Heart left ventricle (tissue), 16 donors: ENCODE results near the gene KIAA0930. TPM values are rescaled to one million over a fixed set of nuclear protein-coding genes. Genes with fewer than 3 reads are reported as not detected.

ENCODE experiments used
- ATAC-seq, 4 donors: fragments of 200-7000 bp; cut with Tn5 transposase; one replicate each; pipeline ENCODE4 v1.9.1; 2020 to 2022; ENCODE audit warnings: moderate library complexity in 4 of 4, mild to moderate bottlenecking in 3 of 4, moderate number of reproducible peaks in 1 of 4
- DNase-seq, 5 donors: peaks; one replicate each; pipeline ENCODE4 v3.0.0-alpha.2; 2020
- H3K27ac ChIP-seq, 12 donors: fragments of 200-600 bp; sonication (generic) in 4 of 12; one replicate each; pipeline versions ENCODE4 v1.5.0 to v1.8.0; 2016 to 2022; ENCODE audit warnings: mild to moderate bottlenecking in 2 of 12
- H3K27me3 ChIP-seq, 9 donors: fragments of 200-600 bp; sonication (generic) in 2 of 9; one replicate each; pipeline versions ENCODE4 v1.5.1 to v1.8.0; 2016 to 2022; ENCODE audit warnings: mild to moderate bottlenecking in 3 of 9
- H3K36me3 ChIP-seq, 9 donors: fragments of 200-600 bp; sonication (generic) in 2 of 9; one replicate each; pipeline versions ENCODE4 v1.5.0 to v1.8.0; 2018 to 2022; ENCODE audit warnings: mild to moderate bottlenecking in 2 of 9
- H3K4me1 ChIP-seq, 12 donors: fragments of 200-600 bp; sonication (generic) in 4 of 12; one replicate each; pipeline versions ENCODE4 v1.5.0 to v1.8.0; 2016 to 2022; ENCODE audit warnings: mild to moderate bottlenecking in 3 of 12
- H3K4me3 ChIP-seq, 12 donors: fragments of 200-600 bp; sonication (generic) in 4 of 12; one replicate each; pipeline versions ENCODE4 v1.5.0 to v1.8.0; 2017 to 2022; ENCODE audit warnings: mild to moderate bottlenecking in 9 of 12, moderate library complexity in 4 of 12
- H3K9me3 ChIP-seq, 12 donors: fragments of 200-600 bp; sonication (generic) in 4 of 12; one replicate each; pipeline versions ENCODE4 v1.5.0 to v1.8.0; 2016 to 2022; ENCODE audit warnings: mild to moderate bottlenecking in 1 of 12
- CTCF ChIP-seq, 12 donors: fragments of 200-600 bp; sonication (generic) in 4 of 12; IDR thresholded peaks; one replicate each; pipeline versions ENCODE4 v1.5.0 to v1.8.0; 2018 to 2022; ENCODE audit warnings: antibody characterized with exemption in 12 of 12, mild to moderate bottlenecking in 5 of 12
- POLR2A ChIP-seq, 2 donors: fragments of 450-650 bp; IDR thresholded peaks; one replicate each; pipeline ENCODE4 v1.6.1; 2017; ENCODE audit warnings: antibody characterized with exemption in 2 of 2, mild to moderate bottlenecking in 2 of 2, moderate library complexity in 2 of 2
- WGBS, 4 donors: extraction: QIAGEN DNeasy Blood & Tissue Kit in 2 of 4; methylation state at CpG; one replicate each; pipeline versions ENCODE4 v1.1.5 to v1.1.7; 2013 to 2018; 5-methylcytosine and 5-hydroxymethylcytosine counted together
- intact Hi-C, 10 donors: fragments of 100-400 bp; cut with DNase I; formaldehyde crosslinking; loops; one replicate each; pipeline versions ENCODE4 v1.11.1 to v1.14.2; 2022
- polyA plus RNA-seq, 2 donors: library from polyadenylated mRNA; stranded (reverse); fragments of 200-250 nt; gene quantifications; one replicate each; pipeline ENCODE4 v1.2.3, GENCODE V29; 2013
- total RNA-seq, 9 donors: library from RNA; depleted of rRNA in 2 of 9; stranded (reverse); fragments of >200 nt in 2 of 9; fragmentation: NEBNext Ultra II Directional in 3 of 9; extraction: Animal tissue kit (Norgen Biotek cat#: 25700) in 3 of 9; gene quantifications; one replicate each; pipeline versions ENCODE4 v1.1.0 to v1.2.4, GENCODE V29; 2016 to 2023
- donor health status: ischemic (EF 13 %, LVEDD 7.1; RV severe dilation, severe dysfunction).
- donor health status: healthy with polysubstance abuse.
- donor health status: DM: no; HTN: yes; CAD: no.
- donor health status: DM: no; HTN: no; CAD: no.
- donor health status: ischemic (EF 25% LVEDD 6.9; RV normal size, moderate dysfunction).
- donor health status: ischemic (EF 25% LVEDD 5.7; RV mildly dilated, moderate dysfunction).
- donor health status: healthy.
- donor health status: DM: yes; HTN: yes; CAD: no.
- donor health status: ischemic (EF 35%, LVEDD 5.7; RV mildly dilated, moderate dysfunction).
- donor health status: nonischemic (EF 11% LVEDD 7.7; RV severe dilation, severe dysfunction).
- donor health status: DM: yes; HTN: yes; CAD: no.
- donor health status: PGD.
- donor health status: ischemic (EF 29% LVEDD 5.4; RV normal size, mild dysfunction).
- donor health status: nonischemic (EF 23%, LVEDD 6.1; RV moderate dilation, normal function).

KIAA0930 gene
- total and polyA plus RNA-seq, 11 donors, result 8.5 to 67.1 (median 18.7) TPM

DNA sequence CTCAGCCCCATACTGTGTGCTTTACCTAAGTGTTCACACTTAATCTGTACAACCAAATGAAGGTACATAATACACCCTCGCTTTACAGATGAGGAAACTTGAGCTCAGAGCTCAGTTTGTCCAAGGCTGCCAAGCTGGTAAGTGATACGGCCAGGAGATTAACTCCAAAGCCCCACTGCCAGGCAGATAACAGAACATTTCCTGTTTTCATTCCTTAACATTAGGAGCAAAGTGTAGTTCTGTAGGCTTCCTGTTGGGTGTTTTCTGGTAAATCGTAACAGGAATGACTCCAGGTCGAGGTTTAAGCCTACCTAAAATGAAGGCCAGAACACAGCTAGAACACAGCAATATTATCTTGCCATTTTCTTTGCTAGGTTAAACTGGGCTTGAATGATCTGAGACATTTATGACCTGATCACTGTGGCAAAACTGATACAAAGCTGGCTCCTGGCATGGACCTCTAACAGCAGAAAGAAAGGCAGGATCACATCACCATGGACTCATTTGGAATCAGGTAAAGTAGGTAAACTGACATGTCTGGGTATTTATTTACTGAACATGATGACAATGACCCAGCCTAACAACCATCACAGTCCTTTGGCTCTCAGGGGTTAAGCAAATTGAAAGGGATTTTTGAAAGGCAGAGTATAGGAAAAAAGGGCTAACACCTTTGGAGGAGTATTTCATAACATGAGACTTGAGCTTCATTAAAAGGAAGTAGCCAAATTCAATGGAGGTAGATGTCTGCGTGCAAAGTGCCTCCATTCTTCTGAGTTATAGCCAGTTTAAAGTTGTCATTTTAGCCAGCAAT, 80.8 kb downstream of the KIAA0930 start:
- ATAC-seq (no peak), DNase-seq (no peak)
- H3K9me3 ChIP-seq, result no peaks in the 10 kb centered on the region
- H3K27me3 ChIP-seq, result no peaks in the 10 kb centered on the region
- 43 to 50% (median 46%) methylated on average over 5 of the region's 5 CpGs for WGBS, 4 donors
- H3K4me3 ChIP-seq, result no peak overlapping the region
- peaks cover 0 to 31% (median 16%) of the 10 kb centered on the region in 12 donors for H3K4me1 ChIP-seq
- TF ChIP-seq POLR2A (IDR thresholded peaks at IDR 0.05) (no peak), CTCF (IDR thresholded peaks at IDR 0.05) (no peak)
- intact Hi-C loops, result loop anchor here in 3 of 10 donors (5.0 to 10.0 kb wide), 2 partner anchors 82 to 85 kb away; partner anchors contain the start of gene KIAA0930 (in 3 of the 3)
- peak overlapping the region in 4 of 12 donors; percentile 5 to 52 (median 26) for H3K27ac ChIP-seq
- H3K36me3 ChIP-seq, result peaks cover 0 to 35% (median 13%) of the 10 kb centered on the region in 9 donors

- Histone ChIP-seq H3K4me1 (peaks cover 0 to 26% (median 13%) of the 10 kb centered on the region in 12 donors), H3K36me3 (peaks cover 0 to 39% (median 13%) of the 10 kb centered on the region in 9 donors), H3K27ac (peak overlapping the region in 1 of 12 donors; percentile 60), H3K9me3 (no peaks in the 10 kb centered on the region), H3K27me3 (no peaks in the 10 kb centered on the region), H3K4me3 (no peak overlapping the region)
- no peak for TF ChIP-seq CTCF (IDR thresholded peaks at IDR 0.05)
- no peak for TF ChIP-seq POLR2A (IDR thresholded peaks at IDR 0.05)
- no peak for DNase-seq
- intact Hi-C loops, result no loop called here
- WGBS, 4 donors, result 80 to 88% (median 82%) methylated on average over 3 of the region's 3 CpGs
- no peak for ATAC-seq
Measured at GRCh38 chr22:45157907-45158306, 82.8 kb downstream of the KIAA0930 start.

- no peaks in the 10 kb centered on the region for H3K27me3 ChIP-seq
- peaks cover 0 to 51% (median 15%) of the 10 kb centered on the region in 9 donors for H3K36me3 ChIP-seq
- no peak for TF ChIP-seq CTCF (IDR thresholded peaks at IDR 0.05)
- no peak for TF ChIP-seq POLR2A (IDR thresholded peaks at IDR 0.05)
- ATAC-seq (no peak), DNase-seq (no peak)
- whole genome bisulfite sequencing, 4 donors, result 83 to 87% (median 86%) methylated on average over 9 of the region's 9 CpGs
- H3K4me3 ChIP-seq, result no peak overlapping the region
- H3K27ac ChIP-seq, result no peak overlapping the region
- H3K9me3 ChIP-seq, result no peaks in the 10 kb centered on the region
- H3K4me1 ChIP-seq, result peaks cover 0 to 16% (median 7%) of the 10 kb centered on the region in 12 donors
- intact Hi-C loops, result no loop called here
Measured at GRCh38 chr22:45155050-45155840, 85.4 kb downstream of the KIAA0930 start.

- intact Hi-C loops, result no loop called here
- no peaks in the 10 kb centered on the region for H3K9me3 ChIP-seq
- no peak for TF ChIP-seq POLR2A (IDR thresholded peaks at IDR 0.05)
- TF ChIP-seq CTCF (IDR thresholded peaks at IDR 0.05), result no peak
- WGBS, 4 donors, result 86 to 94% (median 92%) methylated on average over 3 of the region's 3 CpGs
- no peaks in the 10 kb centered on the region for H3K27me3 ChIP-seq
- DNase-seq, result no peak
- no peak overlapping the region for H3K4me3 ChIP-seq
- H3K36me3 ChIP-seq, result peaks cover 0 to 58% (median 15%) of the 10 kb centered on the region in 9 donors
- no peak for ATAC-seq
- H3K4me1 ChIP-seq, result peaks cover 0 to 7% (median 0%) of the 10 kb centered on the region in 12 donors
- H3K27ac ChIP-seq, result no peak overlapping the region
Measured at GRCh38 chr22:45154383-45154782, 86.3 kb downstream of the KIAA0930 start.
